IMR-90 (cell line): ENCODE data around the gene RLN3. TPM values are rescaled to one million over a fixed set of nuclear protein-coding genes. Genes with fewer than 3 reads are reported as not detected.

Experiments
- ATAC-seq: fragments of 200-7000 bp; cut with Tn5 transposase; 2 replicates; pipeline ENCODE4 v1.9.1; 2020; ENCODE audit warnings: low read depth, mild to moderate bottlenecking, moderate library complexity
- BruUV-seq: library from RNA; stranded (reverse); fragments of 400-500 nt; replicated peaks from 2 replicates; lab custom pipeline; 2021; lab: Mats Ljungman, UMichigan
- CTCF ChIA-PET: fragments of 300-600 bp; formaldehyde crosslinking; extraction: SDS; loops from one replicate; lab custom pipeline; 2021; ENCODE audit warnings: antibody characterized with exemption; lab: Yijun Ruan, JAX
- POLR2A ChIA-PET: fragments of 300-600 bp; sonication (Branson Sonifier 250); formaldehyde crosslinking; loops from one replicate; lab custom pipeline; 2022; ENCODE audit warnings: antibody characterized with exemption; ENCODE audit not compliant: unreplicated experiment; lab: Charles Lee
- DNase-seq: peaks from one replicate; pipeline ENCODE4 v3.0.0; 2013
- H2AFZ ChIP-seq: replicated peaks from 2 replicates; pipeline ENCODE3; 2013; ENCODE audit warnings: low read length, mild to moderate bottlenecking; ENCODE audit not compliant: poor library complexity
- H2AK5ac ChIP-seq: 2 replicates; pipeline ENCODE4 v1.6.1; 2013; ENCODE audit warnings: low read depth, low read length, inconsistent platforms
- H2AK9ac ChIP-seq: replicated peaks from 2 replicates; pipeline ENCODE3; 2013; ENCODE audit warnings: mild to moderate bottlenecking, low read depth, low read length, moderate library complexity; ENCODE audit not compliant: poor library complexity
- H2BK120ac ChIP-seq: 2 replicates; pipeline ENCODE4 v1.6.1; 2013; ENCODE audit warnings: low read depth, low read length, inconsistent platforms
- H2BK15ac ChIP-seq: 3 replicates; pipeline ENCODE4 v1.6.1; 2013; ENCODE audit warnings: low read depth, low read length, inconsistent platforms
- H2BK20ac ChIP-seq: 2 replicates; pipeline ENCODE4 v1.6.1; 2013; ENCODE audit warnings: low read depth, mild to moderate bottlenecking, inconsistent platforms, low read length, moderate library complexity
- H2BK5ac ChIP-seq: 2 replicates; pipeline ENCODE4 v1.6.1; 2013; ENCODE audit warnings: mild to moderate bottlenecking, low read depth, low read length, inconsistent platforms; ENCODE audit not compliant: poor library complexity, severe bottlenecking
- H3K14ac ChIP-seq: replicated peaks from 2 replicates; pipeline ENCODE4 v1.6.1; 2013; ENCODE audit warnings: low read depth, low read length, inconsistent platforms
- H3K18ac ChIP-seq: 2 replicates; pipeline ENCODE4 v1.6.1; 2013; ENCODE audit warnings: low read depth, low read length, control low read depth
- H3K23ac ChIP-seq: 2 replicates; pipeline ENCODE4 v1.6.1; 2013; ENCODE audit warnings: low read depth, low read length, inconsistent platforms
- H3K27ac ChIP-seq: 2 replicates; pipeline ENCODE4 v1.5.1; 2013; ENCODE audit warnings: mild to moderate bottlenecking, control low read depth, low read length; ENCODE audit not compliant: insufficient read depth
- H3K27me3 ChIP-seq: 2 replicates; pipeline ENCODE4 v1.6.1; 2013; ENCODE audit warnings: low read length; ENCODE audit not compliant: control insufficient read depth, insufficient read depth
- H3K36me3 ChIP-seq: 2 replicates; pipeline ENCODE4 v1.6.1; 2013; ENCODE audit warnings: low read length, mixed read lengths; ENCODE audit not compliant: control insufficient read depth, insufficient read depth
- H3K4ac ChIP-seq: 2 replicates; pipeline ENCODE4 v1.6.1; 2013; ENCODE audit warnings: low read depth, low read length, inconsistent platforms
- H3K4me1 ChIP-seq: 2 replicates; pipeline ENCODE4 v1.6.1; 2013; ENCODE audit warnings: low read length, mixed read lengths; ENCODE audit not compliant: control insufficient read depth, insufficient read depth
- H3K4me2 ChIP-seq: 2 replicates; pipeline ENCODE4 v1.6.1; 2013; ENCODE audit warnings: low read depth, mild to moderate bottlenecking, control low read depth, low read length, moderate library complexity
- H3K4me3 ChIP-seq: 2 replicates; pipeline ENCODE4 v1.5.1; 2013; ENCODE audit warnings: low read depth, mild to moderate bottlenecking, control low read depth, low read length, moderate library complexity; ENCODE audit not compliant: insufficient read depth
- H3K56ac ChIP-seq: 2 replicates; pipeline ENCODE4 v1.6.1; 2013; ENCODE audit warnings: low read length, inconsistent platforms; ENCODE audit not compliant: insufficient read depth; ENCODE audit errors: extremely low read depth
- H3K79me1 ChIP-seq, 2 experiments: 2 replicates each; pipeline ENCODE4 v1.6.1; 2013; ENCODE audit warnings: low read length in 2 of 2, inconsistent platforms in 1 of 2, low read depth in 1 of 2
- H3K9ac ChIP-seq: 2 replicates; pipeline ENCODE4 v1.6.1; 2013; ENCODE audit warnings: low read depth, low read length, control low read depth
- H3K9me1 ChIP-seq: 2 replicates; pipeline ENCODE4 v1.6.1; 2013; ENCODE audit warnings: low read length, inconsistent platforms; ENCODE audit not compliant: insufficient read depth
- H3K9me3 ChIP-seq: 2 replicates; pipeline ENCODE4 v1.6.1; 2013; ENCODE audit warnings: low read length; ENCODE audit not compliant: control insufficient read depth, insufficient read depth
- H4K20me1 ChIP-seq: 2 replicates; pipeline ENCODE4 v1.6.1; 2013; ENCODE audit warnings: low read length, inconsistent platforms; ENCODE audit not compliant: insufficient read depth
- H4K5ac ChIP-seq: 2 replicates; pipeline ENCODE4 v1.6.1; 2013; ENCODE audit warnings: mild to moderate bottlenecking, low read depth, low read length, control low read depth
- H4K8ac ChIP-seq, 2 experiments: 2 replicates each; pipeline ENCODE4 v1.6.1; 2013; ENCODE audit warnings: low read depth in 2 of 2, low read length in 2 of 2, control low read depth in 1 of 2, inconsistent platforms in 1 of 2
- H4K91ac ChIP-seq: 2 replicates; pipeline ENCODE4 v1.6.1; 2013; ENCODE audit warnings: low read depth, low read length, inconsistent platforms; ENCODE audit not compliant: insufficient read depth
- BHLHE40 ChIP-seq: fragments of 150-350 bp; IDR thresholded peaks from 2 replicates; pipeline ENCODE4 v1.6.1; 2016; ENCODE audit warnings: mild to moderate bottlenecking, low read depth, low read length
- CTCF ChIP-seq: conservative IDR thresholded peaks from 2 replicates; pipeline ENCODE4 v1.5.1; 2012; ENCODE audit warnings: mild to moderate bottlenecking, low read depth, low read length, improper control_type of control experiment
- FOS ChIP-seq: fragments of 150-350 bp; IDR thresholded peaks from 2 replicates; pipeline ENCODE4 v1.6.1; 2016; ENCODE audit warnings: low read depth, low read length
- MAFK ChIP-seq: IDR thresholded peaks from 2 replicates; pipeline ENCODE4 v1.6.1; 2012; ENCODE audit warnings: low read depth, low read length, improper control_type of control experiment
- MXI1 ChIP-seq: IDR thresholded peaks from 2 replicates; pipeline ENCODE4 v1.6.1; 2012; ENCODE audit warnings: low read depth, mild to moderate bottlenecking, low read length, moderate library complexity, borderline replicate concordance
- NFE2L2 ChIP-seq: fragments of 150-350 bp; IDR thresholded peaks from 2 replicates; pipeline ENCODE4 v1.6.1; 2016; ENCODE audit warnings: low read depth, mild to moderate bottlenecking, low read length
- RAD21 ChIP-seq: IDR thresholded peaks from 2 replicates; pipeline ENCODE4 v1.6.1; 2012; ENCODE audit warnings: low read length, improper control_type of control experiment
- RCOR1 ChIP-seq: IDR thresholded peaks from 2 replicates; pipeline ENCODE4 v1.6.1; 2012; ENCODE audit warnings: mild to moderate bottlenecking, low read length, improper control_type of control experiment; ENCODE audit not compliant: insufficient replicate concordance
- WGBS, 2 experiments: methylation state at CpG; one replicate each; pipeline versions ENCODE4 v1.1.5 to v1.1.7; 2013; ENCODE audit warnings: missing lambda C conversion rate in 2 of 2; ENCODE audit not compliant: insufficient read length in 1 of 2; ENCODE audit errors: extremely low coverage in 2 of 2; 5-methylcytosine and 5-hydroxymethylcytosine counted together
- dilution Hi-C: fragments of 300-500 bp; cut with HindIII; formaldehyde crosslinking; loops from one replicate; pipeline ENCODE4 v1.14.3; 2018; ENCODE audit warnings: low sequenced_read_pairs; ENCODE audit not compliant: unreplicated experiment
- in situ Hi-C: fragments of 300-500 bp; cut with MboI; formaldehyde crosslinking; loops from 3 replicates; pipeline ENCODE4 v1.14.3; 2019; ENCODE audit warnings: low sequenced_read_pairs, inconsistent platforms, mixed read lengths
- intact Hi-C: fragments of 100-400 bp; cut with micrococcal nuclease; formaldehyde crosslinking; loops from 2 replicates; pipeline ENCODE4 v1.10.0; 2022
- polyA plus RNA-seq, 3 experiments: library from polyadenylated mRNA; depleted of rRNA; stranded (reverse); fragments of >200 nt; gene quantifications; 2 replicates each; pipeline ENCODE4 v1.2.3, GENCODE V29; 2012; ENCODE audit warnings: low replicate concordance in 1 of 3
- total RNA-seq: library from RNA; depleted of rRNA; stranded (reverse); fragments of >200 nt; gene quantifications from 2 replicates; pipeline ENCODE4 v1.2.3, GENCODE V29; 2012

RLN3 gene
- total and polyA plus RNA-seq, 2 of the 4 experiments (the other 2 are of a cell fraction): not detected

DNA sequence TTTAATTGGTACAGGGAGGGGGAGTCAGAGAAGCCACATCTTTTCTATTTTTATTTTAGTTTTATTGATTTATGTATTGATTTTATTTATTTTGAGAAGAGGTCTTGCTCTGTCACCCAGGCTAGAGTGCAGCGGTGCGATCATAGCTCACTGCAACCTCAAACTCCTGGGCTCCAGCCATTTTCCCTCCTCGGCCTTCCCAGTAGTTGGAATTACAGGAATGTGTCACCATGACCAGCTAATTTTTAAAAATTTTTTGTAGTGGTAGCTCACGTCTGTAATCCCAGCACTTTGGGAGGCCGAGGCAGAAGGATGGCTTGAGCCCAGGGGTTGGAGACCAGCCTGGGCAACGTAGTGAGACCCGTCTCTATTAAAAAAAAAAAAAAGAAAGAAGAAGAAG, 7.8 kb downstream of the RLN3 start:
- BruUV-seq: no TSS peak
- dilution Hi-C loops (no loop called here), in situ Hi-C loops (no loop called here), intact Hi-C loops (no loop called here)
- no peak overlapping the region for H3K4me2 ChIP-seq
- no peak for ATAC-seq
- H2BK20ac ChIP-seq: no peak overlapping the region
- TF ChIP-seq RAD21 (no peak), FOS (no peak), NFE2L2 (no peak), CTCF (no peak), RCOR1 (no peak), BHLHE40 (no peak), MAFK (no peak), MXI1 (no peak)
- DNase-seq: no peak
- H2BK5ac ChIP-seq: no peak overlapping the region
- no peaks in the 10 kb centered on the region for H3K79me1 ChIP-seq
- H3K4me1 ChIP-seq: no peaks in the 10 kb centered on the region
- no peak overlapping the region for H3K14ac ChIP-seq
- H3K9me3 ChIP-seq: no peaks in the 10 kb centered on the region
- POLR2A ChIA-PET: no interaction called here
- WGBS, 2 experiments: no CpG with 5 or more reads among the region's 7 CpGs
- no peak overlapping the region for H3K18ac ChIP-seq
- no peak overlapping the region for H4K91ac ChIP-seq
- no peak overlapping the region for H3K23ac ChIP-seq
- no peak overlapping the region for H2BK120ac ChIP-seq
- no peak overlapping the region for H3K27ac ChIP-seq
- no peaks in the 10 kb centered on the region for H3K36me3 ChIP-seq
- no peaks in the 10 kb centered on the region; the same call in 1 of the 2 replicates for H3K9me1 ChIP-seq
- H3K9ac ChIP-seq: no peak overlapping the region
- H3K4ac ChIP-seq: no peak overlapping the region
- no peak overlapping the region for H4K5ac ChIP-seq
- no peak overlapping the region for H2AK9ac ChIP-seq
- no peak overlapping the region for H2BK15ac ChIP-seq
- no peak overlapping the region for H2AK5ac ChIP-seq
- no peak overlapping the region for H3K56ac ChIP-seq
- no peak overlapping the region for H3K4me3 ChIP-seq
- H2AFZ ChIP-seq: no peak overlapping the region
- no peak overlapping the region for H4K8ac ChIP-seq
- CTCF ChIA-PET: no interaction called here
- H4K20me1 ChIP-seq: no peaks in the 10 kb centered on the region
- peaks cover 5% of the 10 kb centered on the region; the same call in 1 of the 2 replicates for H3K27me3 ChIP-seq
